GM23338 (cell line): ENCODE data around the gene ACVRL1. TPM values are rescaled to one million over a fixed set of nuclear protein-coding genes. Genes with fewer than 3 reads are reported as not detected.

Experiments
- ATAC-seq: fragments of 200-7000 bp; cut with Tn5 transposase; 3 replicates; pipeline ENCODE4 v1.9.1; 2020
- DNase-seq: peaks from one replicate; pipeline ENCODE4 v3.0.0-alpha.2; 2015; ENCODE audit warnings: low spot score
- H2AFZ ChIP-seq: fragments of 200-600 bp; sonication (generic); 2 replicates; pipeline ENCODE4 v1.8.0; 2016; ENCODE audit warnings: antibody characterized with exemption, mild to moderate bottlenecking, moderate library complexity
- H3F3A ChIP-seq: fragments of 200-600 bp; sonication (generic); replicated peaks from 2 replicates; pipeline ENCODE4 v1.8.0; 2017; ENCODE audit warnings: antibody characterized with exemption, mixed run types, low read depth
- H3K27ac ChIP-seq: fragments of 200-600 bp; sonication (generic); 2 replicates; pipeline ENCODE4 v1.6.1; 2016; ENCODE audit warnings: low read depth
- H3K27me3 ChIP-seq: fragments of 200-600 bp; sonication (generic); 2 replicates; pipeline ENCODE4 v1.8.0; 2016; ENCODE audit warnings: mild to moderate bottlenecking, mixed run types, moderate library complexity; ENCODE audit not compliant: insufficient read depth
- H3K36me3 ChIP-seq: fragments of 200-600 bp; sonication (generic); 2 replicates; pipeline ENCODE4 v1.8.0; 2016; ENCODE audit warnings: mild to moderate bottlenecking; ENCODE audit not compliant: insufficient read depth
- H3K4me1 ChIP-seq: fragments of 200-600 bp; sonication (generic); 2 replicates; pipeline ENCODE4 v1.8.0; 2016; ENCODE audit warnings: mild to moderate bottlenecking, moderate library complexity; ENCODE audit not compliant: insufficient read depth
- H3K4me2 ChIP-seq: fragments of 200-600 bp; sonication (generic); 2 replicates; pipeline ENCODE4 v1.7.1; 2017; ENCODE audit warnings: mixed run types
- H3K4me3 ChIP-seq: fragments of 200-600 bp; sonication (generic); 2 replicates; pipeline ENCODE4 v1.6.1; 2016; ENCODE audit warnings: mixed run types
- H3K79me2 ChIP-seq: fragments of 200-600 bp; sonication (generic); replicated peaks from 2 replicates; pipeline ENCODE4 v1.8.0; 2017; ENCODE audit warnings: mild to moderate bottlenecking; ENCODE audit not compliant: insufficient read depth
- H3K9me2 ChIP-seq: fragments of 200-600 bp; sonication (generic); 2 replicates; pipeline ENCODE4 v1.8.0; 2017; ENCODE audit not compliant: insufficient read depth
- H4K20me1 ChIP-seq: fragments of 200-600 bp; sonication (generic); replicated peaks from 2 replicates; pipeline ENCODE4 v1.8.0; 2017; ENCODE audit warnings: mild to moderate bottlenecking; ENCODE audit not compliant: insufficient read depth
- H3K27ac Mint-ChIP-seq: 2 replicates; pipeline ENCODE4 v1.8.0; 2020; ENCODE audit warnings: inconsistent platforms, mild to moderate bottlenecking, moderate library complexity, mixed read lengths
- H3K27me3 Mint-ChIP-seq: 3 replicates; pipeline ENCODE4 v1.8.0; 2022; ENCODE audit warnings: low read depth, mild to moderate bottlenecking, moderate library complexity, mixed read lengths, inconsistent platforms; ENCODE audit not compliant: insufficient read depth, poor library complexity
- H3K36me3 Mint-ChIP-seq: 3 replicates; pipeline ENCODE4 v1.8.0; 2021; ENCODE audit warnings: low read depth, mild to moderate bottlenecking, inconsistent platforms, moderate library complexity, mixed read lengths
- H3K4me1 Mint-ChIP-seq: 3 replicates; pipeline ENCODE4 v1.8.0; 2020; ENCODE audit warnings: mild to moderate bottlenecking, inconsistent platforms, mixed read lengths
- H3K4me3 Mint-ChIP-seq: 3 replicates; pipeline ENCODE4 v1.8.0; 2021; ENCODE audit warnings: moderate library complexity, mild to moderate bottlenecking, inconsistent platforms, mixed read lengths
- H3K9me3 Mint-ChIP-seq: 3 replicates; pipeline ENCODE4 v1.8.0; 2020; ENCODE audit warnings: moderate library complexity, mild to moderate bottlenecking, inconsistent platforms, mixed read lengths
- CREB1 ChIP-seq: fragments of 250-450 bp; sonication (Bioruptor Pico); IDR thresholded peaks from 2 replicates; pipeline ENCODE4 v1.5.0; 2020; ENCODE audit warnings: low read depth, mild to moderate bottlenecking, moderate library complexity
- EZH2 ChIP-seq: fragments of 200-600 bp; sonication (generic); IDR thresholded peaks from one replicate; pipeline ENCODE4 v1.8.0; 2017; ENCODE audit warnings: antibody characterized with exemption, mild to moderate bottlenecking, low read depth; ENCODE audit not compliant: unreplicated experiment
- JUNB ChIP-seq: IDR thresholded peaks from one replicate; pipeline ENCODE4 v1.6.1; 2016; ENCODE audit warnings: antibody characterized with exemption; ENCODE audit not compliant: unreplicated experiment
- NANOG ChIP-seq: IDR thresholded peaks from 2 replicates; pipeline ENCODE4 v1.6.1; 2016; ENCODE audit warnings: antibody characterized with exemption, borderline replicate concordance
- POLR2AphosphoS5 ChIP-seq: IDR thresholded peaks from 2 replicates; pipeline ENCODE4 v1.6.1; 2016; ENCODE audit warnings: antibody characterized with exemption, low read depth
- ZNF114 ChIP-seq: fragments of 250-450 bp; sonication (Bioruptor Pico); IDR thresholded peaks from 2 replicates; pipeline ENCODE4 v1.5.0; 2020; ENCODE audit warnings: mild to moderate bottlenecking, moderate library complexity
- ZNF331 ChIP-seq: fragments of 250-450 bp; sonication (Bioruptor Pico); IDR thresholded peaks from 2 replicates; pipeline ENCODE4 v1.5.0; 2020; ENCODE audit warnings: low read depth, mild to moderate bottlenecking, moderate library complexity
- polyA plus RNA-seq: library from polyadenylated mRNA; unstranded; fragments of >200 nt; fragmentation: Nextera tagmentation; extraction: Ambion mirVana; gene quantifications from 2 replicates; pipeline ENCODE4 v1.2.1, GENCODE V29; 2016
- total RNA-seq: library from RNA; depleted of rRNA; stranded (reverse); fragments of >200 nt; shearing (Covaris generic); gene quantifications from 2 replicates; pipeline ENCODE4 v1.2.3, GENCODE V29; 2014
- TF ChIP-seq, protein P1 (sequence below): IDR thresholded peaks from one replicate; pipeline ENCODE4 v1.6.1; 2018; ENCODE audit warnings: antibody characterized with exemption; ENCODE audit not compliant: unreplicated experiment
- TF ChIP-seq, protein P2 (sequence below), 2 experiments: fragments of 200-600 bp in 1 of 2; sonication (generic) in 1 of 2; conservative IDR thresholded peaks; 2 replicates each; pipeline versions ENCODE4 v1.5.1 to v1.6.1; 2016 to 2017; ENCODE audit warnings: antibody characterized with exemption in 2 of 2, low read depth in 2 of 2, mild to moderate bottlenecking in 2 of 2, moderate library complexity in 1 of 2

Gene ACVRL1
- total and polyA plus RNA-seq, 2 experiments from 2014 or later: 0.28 TPM; not detected in 1

DNA sequence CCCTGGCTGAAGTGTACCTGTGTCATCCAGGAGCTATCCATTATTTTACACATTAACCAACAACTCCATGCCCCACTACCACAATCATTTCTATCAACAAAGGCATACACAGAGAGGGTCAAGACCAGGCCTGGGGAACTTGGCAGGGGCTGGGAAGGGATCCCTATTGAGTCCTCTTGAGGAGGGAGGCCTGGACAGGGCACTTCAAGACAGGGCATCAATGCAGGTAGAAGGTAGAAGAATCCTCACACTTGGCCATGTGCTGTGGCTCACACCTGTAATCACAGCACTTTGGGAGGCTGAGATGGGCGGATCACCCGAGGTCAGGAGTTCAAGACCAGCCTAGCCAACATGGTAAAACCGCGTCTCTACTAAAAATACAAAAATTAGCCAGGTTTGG lies 32.8 kb upstream of the ACVRL1 start:
- TF ChIP-seq, protein P1, sequence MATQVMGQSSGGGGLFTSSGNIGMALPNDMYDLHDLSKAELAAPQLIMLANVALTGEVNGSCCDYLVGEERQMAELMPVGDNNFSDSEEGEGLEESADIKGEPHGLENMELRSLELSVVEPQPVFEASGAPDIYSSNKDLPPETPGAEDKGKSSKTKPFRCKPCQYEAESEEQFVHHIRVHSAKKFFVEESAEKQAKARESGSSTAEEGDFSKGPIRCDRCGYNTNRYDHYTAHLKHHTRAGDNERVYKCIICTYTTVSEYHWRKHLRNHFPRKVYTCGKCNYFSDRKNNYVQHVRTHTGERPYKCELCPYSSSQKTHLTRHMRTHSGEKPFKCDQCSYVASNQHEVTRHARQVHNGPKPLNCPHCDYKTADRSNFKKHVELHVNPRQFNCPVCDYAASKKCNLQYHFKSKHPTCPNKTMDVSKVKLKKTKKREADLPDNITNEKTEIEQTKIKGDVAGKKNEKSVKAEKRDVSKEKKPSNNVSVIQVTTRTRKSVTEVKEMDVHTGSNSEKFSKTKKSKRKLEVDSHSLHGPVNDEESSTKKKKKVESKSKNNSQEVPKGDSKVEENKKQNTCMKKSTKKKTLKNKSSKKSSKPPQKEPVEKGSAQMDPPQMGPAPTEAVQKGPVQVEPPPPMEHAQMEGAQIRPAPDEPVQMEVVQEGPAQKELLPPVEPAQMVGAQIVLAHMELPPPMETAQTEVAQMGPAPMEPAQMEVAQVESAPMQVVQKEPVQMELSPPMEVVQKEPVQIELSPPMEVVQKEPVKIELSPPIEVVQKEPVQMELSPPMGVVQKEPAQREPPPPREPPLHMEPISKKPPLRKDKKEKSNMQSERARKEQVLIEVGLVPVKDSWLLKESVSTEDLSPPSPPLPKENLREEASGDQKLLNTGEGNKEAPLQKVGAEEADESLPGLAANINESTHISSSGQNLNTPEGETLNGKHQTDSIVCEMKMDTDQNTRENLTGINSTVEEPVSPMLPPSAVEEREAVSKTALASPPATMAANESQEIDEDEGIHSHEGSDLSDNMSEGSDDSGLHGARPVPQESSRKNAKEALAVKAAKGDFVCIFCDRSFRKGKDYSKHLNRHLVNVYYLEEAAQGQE: no peak
- no peak for TF ChIP-seq NANOG
- TF ChIP-seq POLR2AphosphoS5: no peak
- Histone ChIP-seq H3K27me3 (peaks cover 16% of the 10 kb centered on the region), H3K36me3 (no peaks in the 10 kb centered on the region), H3K4me1 (peaks cover 20% of the 10 kb centered on the region), H2AFZ (no peak overlapping the region), H3K9me2 (no peaks in the 10 kb centered on the region), H3F3A (peaks cover 16% of the 10 kb centered on the region; the same call in 1 of the 2 replicates), H3K4me3 (no peak overlapping the region), H4K20me1 (no peaks in the 10 kb centered on the region), H3K79me2 (no peaks in the 10 kb centered on the region), H3K27ac (no peak overlapping the region), H3K4me2 (no peak overlapping the region)
- no peak for ATAC-seq
- Mint-ChIP-seq H3K4me3 (no peak overlapping the region), H3K9me3 (no peaks in the 10 kb centered on the region), H3K4me1 (peaks cover 27% of the 10 kb centered on the region), H3K36me3 (no peaks in the 10 kb centered on the region), H3K27me3 (peaks cover 6% of the 10 kb centered on the region), H3K27ac (no peak overlapping the region)
- DNase-seq: no peak

DNA sequence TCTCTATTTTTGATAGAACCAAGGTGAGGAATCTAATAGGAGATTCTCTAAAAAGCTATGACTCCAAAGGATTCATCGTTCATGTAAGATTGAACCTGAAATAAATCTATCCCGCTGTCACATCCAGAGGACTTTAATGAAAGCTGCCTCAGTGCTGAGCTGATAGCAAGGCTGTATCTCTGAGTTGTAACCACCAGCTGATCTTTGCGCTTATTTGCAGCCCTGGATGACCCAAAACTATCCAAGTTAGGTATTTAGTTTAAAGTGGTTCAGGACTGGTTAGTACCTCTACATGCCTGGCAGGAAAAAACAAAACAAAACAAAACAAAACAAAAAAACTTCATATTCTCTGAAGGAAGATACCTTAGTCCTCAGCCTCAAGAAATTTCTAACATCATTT lies 28.2 kb upstream of the ACVRL1 start:
- no peaks in the 10 kb centered on the region; the same call in 2 of the 3 replicates for H3K9me3 Mint-ChIP-seq
- Histone ChIP-seq H3K79me2 (no peaks in the 10 kb centered on the region), H4K20me1 (no peaks in the 10 kb centered on the region), H3K36me3 (no peaks in the 10 kb centered on the region), H3K9me2 (no peaks in the 10 kb centered on the region), H3K27ac (no peak overlapping the region), H3K4me2 (no peak overlapping the region), H3K27me3 (no peaks in the 10 kb centered on the region), H2AFZ (no peak overlapping the region), H3F3A (0 out of 2 replicates have a peak, but pooled peaks cover 4% of the 10 kb centered on the region), H3K4me1 (0 out of 2 replicates have a peak, but pooled peaks cover 3% of the 10 kb centered on the region), H3K4me3 (no peak overlapping the region)
- DNase-seq (no peak), ATAC-seq (no peak)
- peaks cover 1% of the 10 kb centered on the region; the same call in 1 of the 3 replicates for H3K4me1 Mint-ChIP-seq
- no peak for TF ChIP-seq ZNF114 (CRISPR knock-in tag)
- TF ChIP-seq, protein P2, sequence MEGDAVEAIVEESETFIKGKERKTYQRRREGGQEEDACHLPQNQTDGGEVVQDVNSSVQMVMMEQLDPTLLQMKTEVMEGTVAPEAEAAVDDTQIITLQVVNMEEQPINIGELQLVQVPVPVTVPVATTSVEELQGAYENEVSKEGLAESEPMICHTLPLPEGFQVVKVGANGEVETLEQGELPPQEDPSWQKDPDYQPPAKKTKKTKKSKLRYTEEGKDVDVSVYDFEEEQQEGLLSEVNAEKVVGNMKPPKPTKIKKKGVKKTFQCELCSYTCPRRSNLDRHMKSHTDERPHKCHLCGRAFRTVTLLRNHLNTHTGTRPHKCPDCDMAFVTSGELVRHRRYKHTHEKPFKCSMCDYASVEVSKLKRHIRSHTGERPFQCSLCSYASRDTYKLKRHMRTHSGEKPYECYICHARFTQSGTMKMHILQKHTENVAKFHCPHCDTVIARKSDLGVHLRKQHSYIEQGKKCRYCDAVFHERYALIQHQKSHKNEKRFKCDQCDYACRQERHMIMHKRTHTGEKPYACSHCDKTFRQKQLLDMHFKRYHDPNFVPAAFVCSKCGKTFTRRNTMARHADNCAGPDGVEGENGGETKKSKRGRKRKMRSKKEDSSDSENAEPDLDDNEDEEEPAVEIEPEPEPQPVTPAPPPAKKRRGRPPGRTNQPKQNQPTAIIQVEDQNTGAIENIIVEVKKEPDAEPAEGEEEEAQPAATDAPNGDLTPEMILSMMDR (conservative IDR thresholded peaks at IDR 0.05; ENCODE audit: low read depth in 2 of 2): no peak
- no peak for TF ChIP-seq POLR2AphosphoS5
- TF ChIP-seq EZH2: no peak
- TF ChIP-seq CREB1 (CRISPR knock-in tag): no peak
- TF ChIP-seq NANOG: no peak
- no peak for TF ChIP-seq ZNF331 (CRISPR knock-in tag)
- no peak for TF ChIP-seq JUNB
- H3K27ac Mint-ChIP-seq: no peak overlapping the region
- no peaks in the 10 kb centered on the region for H3K36me3 Mint-ChIP-seq
- no peak overlapping the region for H3K4me3 Mint-ChIP-seq
- peaks cover 1% of the 10 kb centered on the region for H3K27me3 Mint-ChIP-seq
